Measurements from ENCODE around the gene BUB3. TPM values are rescaled to one million over a fixed set of nuclear protein-coding genes. Genes with fewer than 3 reads are reported as not detected.

The BUB3 gene
- total RNA-seq, 1 experiment from 2014 or later: 180 TPM

GRCh38 chr10:123180101-123181090 lies 26.2 kb downstream of the BUB3 start:
- no peak for DNase-seq (ENCODE audit: low spot score)
- ATAC-seq: no peak

GRCh38 chr10:123183724-123184123 lies 29.5 kb downstream of the BUB3 start:
- ATAC-seq (no peak), DNase-seq (ENCODE audit: low spot score) (no peak)
- H3K9me3 Mint-ChIP-seq: peaks cover 19% of the 10 kb centered on the region
- peaks cover 21% of the 10 kb centered on the region for H3K36me3 Mint-ChIP-seq
- H3K4me3 Mint-ChIP-seq: no peak overlapping the region
- no peaks in the 10 kb centered on the region for H3K4me1 Mint-ChIP-seq
- no peaks in the 10 kb centered on the region for H3K27me3 Mint-ChIP-seq (ENCODE audit: low read depth)
- H3K27ac Mint-ChIP-seq: no peak overlapping the region
- CTCF ChIA-PET: no interaction called here
- POLR2A ChIA-PET: no interaction called here
- TF ChIP-seq ZNF416 (CRISPR knock-in tag; IDR thresholded peaks at IDR 0.05) (no peak), TEAD1 (CRISPR knock-in tag; IDR thresholded peaks at IDR 0.05) (no peak), NR2C2 (CRISPR knock-in tag; IDR thresholded peaks at IDR 0.05) (no peak), ARID4B (CRISPR knock-in tag; IDR thresholded peaks at IDR 0.05; ENCODE audit: borderline replicate concordance) (no peak), GTF2I (CRISPR knock-in tag; conservative IDR thresholded peaks at IDR 0.05) (no peak), FOXP4 (CRISPR knock-in tag; IDR thresholded peaks at IDR 0.05) (no peak), ZNF317 (CRISPR knock-in tag; IDR thresholded peaks at IDR 0.05; ENCODE audit: borderline replicate concordance, low read depth) (no peak), TP53 (CRISPR knock-in tag; IDR thresholded peaks at IDR 0.05) (no peak), IRF1 (CRISPR knock-in tag; IDR thresholded peaks at IDR 0.05) (no peak), NFYB (CRISPR knock-in tag; conservative IDR thresholded peaks at IDR 0.05; ENCODE audit: low read depth) (no peak), ERG (CRISPR knock-in tag; IDR thresholded peaks at IDR 0.05) (no peak), ZNF532 (CRISPR knock-in tag; IDR thresholded peaks at IDR 0.05; ENCODE audit: borderline replicate concordance) (no peak), NR3C1 (CRISPR knock-in tag; conservative IDR thresholded peaks at IDR 0.05; ENCODE audit: low read depth) (no peak)

More at GRCh38 chr10:123180101-123181090, 26.2 kb downstream of the BUB3 start:
- Mint-ChIP-seq H3K27ac (no peak overlapping the region), H3K4me3 (no peak overlapping the region), H3K4me1 (no peaks in the 10 kb centered on the region), H3K9me3 (peaks cover 32% of the 10 kb centered on the region), H3K36me3 (peaks cover 41% of the 10 kb centered on the region), H3K27me3 (ENCODE audit: low read depth) (no peaks in the 10 kb centered on the region)
- ChIA-PET CTCF (interaction anchor here (0.7 kb wide), 1 partner anchor 1181 kb away, joined by 3 read pairs; no protein-coding TSS in a partner anchor), POLR2A (no interaction called here)
- no peak for TF ChIP-seq CBFB (CRISPR knock-in tag; IDR thresholded peaks at IDR 0.05; ENCODE audit: low read depth)
- no peak for TF ChIP-seq MAX (CRISPR knock-in tag; IDR thresholded peaks at IDR 0.05)
- TF ChIP-seq PREB (CRISPR knock-in tag; IDR thresholded peaks at IDR 0.05; ENCODE audit: borderline replicate concordance): no peak
- no peak for TF ChIP-seq ESRRA (CRISPR knock-in tag; IDR thresholded peaks at IDR 0.05; ENCODE audit: borderline replicate concordance)
